GM18858 (cell line): ENCODE data around the gene ARHGEF19.
"Not testable (repeated sequence)": the region's sequence is repeated elsewhere in the genome, so short reads cannot be mapped to it uniquely, and the experiment has no call there.

Source experiments
- ATAC-seq: cut with Tn5 transposase; IDR thresholded peaks from one replicate; pipeline ENCODE4 v1.9.1; 2021; ENCODE audit not compliant: unreplicated experiment

The ARHGEF19 gene

GRCh38 chr1:16212251-16212961 is at the start of gene ARHGEF19:
ARHGEF19 (minus strand) TSS chr1:16212652; CDS start chr1:16209054, 3,598 bp downstream.
- no peak for ATAC-seq

- ATAC-seq = no peak
Observed at GRCh38 chr1:16262067-16262466, 49.6 kb upstream of the ARHGEF19 start.

GRCh38 chr1:16260814-16261213 is 48.4 kb upstream of the ARHGEF19 start:
- ATAC-seq = no peak

GRCh38 chr1:16258591-16259135 is 46.2 kb upstream of the ARHGEF19 start:
- ATAC-seq = no peak

GRCh38 chr1:16257968-16258367 is 45.5 kb upstream of the ARHGEF19 start:
- no peak for ATAC-seq

- not testable (repeated sequence) for ATAC-seq
Observed at GRCh38 chr1:16257556-16257955, 45.1 kb upstream of the ARHGEF19 start.

GRCh38 chr1:16256478-16256877 is 44.0 kb upstream of the ARHGEF19 start:
- ATAC-seq = no peak

GRCh38 chr1:16254263-16254928 is 41.9 kb upstream of the ARHGEF19 start:
- no peak for ATAC-seq

GRCh38 chr1:16253332-16253922 is 41.0 kb upstream of the ARHGEF19 start:
- no peak for ATAC-seq

GRCh38 chr1:16252912-16253311 is 40.5 kb upstream of the ARHGEF19 start:
- no peak for ATAC-seq

GRCh38 chr1:16251381-16251780 is 38.9 kb upstream of the ARHGEF19 start:
- no peak for ATAC-seq

GRCh38 chr1:16250524-16251251 is 38.2 kb upstream of the ARHGEF19 start:
- ATAC-seq = no peak

GRCh38 chr1:16249596-16250241 is 37.3 kb upstream of the ARHGEF19 start:
- no peak for ATAC-seq

- no peak for ATAC-seq
Observed at GRCh38 chr1:16248603-16249516, 36.4 kb upstream of the ARHGEF19 start.

- ATAC-seq = no peak
Observed at GRCh38 chr1:16248007-16248436, 35.6 kb upstream of the ARHGEF19 start.

GRCh38 chr1:16247441-16247840 is 35.0 kb upstream of the ARHGEF19 start:
- ATAC-seq = no peak

- ATAC-seq = no peak
Observed at GRCh38 chr1:16246961-16247360, 34.5 kb upstream of the ARHGEF19 start.

- not testable (repeated sequence) for ATAC-seq
Observed at GRCh38 chr1:16246239-16246638, 33.8 kb upstream of the ARHGEF19 start.

- no peak for ATAC-seq
Observed at GRCh38 chr1:16245476-16246196, 33.2 kb upstream of the ARHGEF19 start.
